WTC11 (cell line): ENCODE results near the gene CRTC3. TPM values are rescaled to one million over a fixed set of nuclear protein-coding genes. Genes with fewer than 3 reads are reported as not detected.

Experiments used
- ATAC-seq: fragments of 200-7000 bp; cut with Tn5 transposase; 2 replicates; pipeline ENCODE4 v1.10.0; 2021; ENCODE audit warnings: mild to moderate bottlenecking, moderate library complexity
- CTCF ChIA-PET: fragments of 300-600 bp; sonication (Branson Sonifier 250); formaldehyde crosslinking; loops from one replicate; lab custom pipeline; 2021; ENCODE audit warnings: antibody characterized with exemption; lab: Charles Lee
- POLR2A ChIA-PET: fragments of 350-600 bp; sonication (Branson Sonifier 250); formaldehyde crosslinking; loops from one replicate; lab custom pipeline; 2021; ENCODE audit warnings: antibody characterized with exemption; lab: Charles Lee
- DNase-seq: peaks from one replicate; pipeline ENCODE4 v3.0.0; 2021; ENCODE audit warnings: low spot score
- H3K27ac Mint-ChIP-seq: 2 replicates; pipeline ENCODE4 v1.8.0; 2021; ENCODE audit warnings: mixed read lengths
- H3K27me3 Mint-ChIP-seq: 2 replicates; pipeline ENCODE4 v1.8.0; 2021; ENCODE audit warnings: low read depth, mild to moderate bottlenecking, moderate library complexity, mixed read lengths
- H3K36me3 Mint-ChIP-seq: 2 replicates; pipeline ENCODE4 v1.8.0; 2021; ENCODE audit warnings: mixed read lengths
- H3K4me1 Mint-ChIP-seq: 2 replicates; pipeline ENCODE4 v1.8.0; 2022; ENCODE audit warnings: mixed read lengths
- H3K4me3 Mint-ChIP-seq: 2 replicates; pipeline ENCODE4 v1.8.0; 2021; ENCODE audit warnings: mild to moderate bottlenecking, moderate library complexity, mixed read lengths
- H3K9me3 Mint-ChIP-seq: 2 replicates; pipeline ENCODE4 v1.8.0; 2021; ENCODE audit warnings: mixed read lengths
- ELF4 ChIP-seq: sonication (generic); formaldehyde crosslinking; IDR thresholded peaks from 2 replicates; pipeline ENCODE4 v1.8.1; 2022; ENCODE audit warnings: low read depth, mild to moderate bottlenecking, moderate library complexity, missing genetic modification reagents
- ETV6 ChIP-seq: sonication (generic); formaldehyde crosslinking; IDR thresholded peaks from 2 replicates; pipeline ENCODE4 v1.8.1; 2022; ENCODE audit warnings: mild to moderate bottlenecking, missing genetic modification reagents
- FOXP1 ChIP-seq: sonication (generic); formaldehyde crosslinking; IDR thresholded peaks from 2 replicates; pipeline ENCODE4 v1.8.0; 2022; ENCODE audit warnings: missing genetic modification reagents, mild to moderate bottlenecking, moderate library complexity, borderline replicate concordance
- HMGXB4 ChIP-seq: sonication (generic); formaldehyde crosslinking; IDR thresholded peaks from 2 replicates; pipeline ENCODE4 v1.8.1; 2023; ENCODE audit warnings: mild to moderate bottlenecking, moderate library complexity, missing genetic modification reagents
- IRF2 ChIP-seq: sonication (generic); formaldehyde crosslinking; IDR thresholded peaks from 2 replicates; pipeline ENCODE4 v1.8.0; 2022; ENCODE audit warnings: low read depth, missing genetic modification reagents, borderline replicate concordance
- KAT7 ChIP-seq: sonication (generic); formaldehyde crosslinking; IDR thresholded peaks from 2 replicates; pipeline ENCODE4 v1.8.1; 2023; ENCODE audit warnings: missing genetic modification reagents, mild to moderate bottlenecking, borderline replicate concordance
- MYBL2 ChIP-seq: sonication (generic); formaldehyde crosslinking; IDR thresholded peaks from 2 replicates; pipeline ENCODE4 v1.8.1; 2023; ENCODE audit warnings: mild to moderate bottlenecking, moderate library complexity, missing genetic modification reagents
- NFE2L1 ChIP-seq: sonication (generic); formaldehyde crosslinking; IDR thresholded peaks from 2 replicates; pipeline ENCODE4 v1.8.1; 2023; ENCODE audit warnings: missing genetic modification reagents
- RORB ChIP-seq: fragments of 250-450 bp; sonication (Bioruptor Pico); IDR thresholded peaks from 2 replicates; pipeline ENCODE4 v1.9.0; 2021; ENCODE audit warnings: mild to moderate bottlenecking
- SMAD3 ChIP-seq: sonication (generic); formaldehyde crosslinking; IDR thresholded peaks from 2 replicates; pipeline ENCODE4 v1.8.0; 2022; ENCODE audit warnings: missing genetic modification reagents, mild to moderate bottlenecking, borderline replicate concordance
- USF2 ChIP-seq: sonication (generic); formaldehyde crosslinking; IDR thresholded peaks from 2 replicates; pipeline ENCODE4 v1.8.1; 2023; ENCODE audit warnings: mild to moderate bottlenecking, missing genetic modification reagents, moderate library complexity
- ZNF232 ChIP-seq: sonication (generic); formaldehyde crosslinking; IDR thresholded peaks from 2 replicates; pipeline ENCODE4 v1.8.0; 2022; ENCODE audit warnings: mild to moderate bottlenecking, missing genetic modification reagents
- ZNF425 ChIP-seq: fragments of 250-450 bp; sonication (Bioruptor Pico); conservative IDR thresholded peaks from 2 replicates; pipeline ENCODE4 v1.9.0; 2021; ENCODE audit warnings: mild to moderate bottlenecking
- ZNF512 ChIP-seq: sonication (generic); formaldehyde crosslinking; IDR thresholded peaks from 2 replicates; pipeline ENCODE4 v1.8.1; 2022; ENCODE audit warnings: missing genetic modification reagents, borderline replicate concordance
- ZNF532 ChIP-seq: fragments of 250-450 bp; sonication (Bioruptor Pico); IDR thresholded peaks from 2 replicates; pipeline ENCODE4 v1.9.0; 2021; ENCODE audit warnings: mild to moderate bottlenecking, borderline replicate concordance
- total RNA-seq: library from RNA; stranded (reverse); gene quantifications from 3 replicates; pipeline ENCODE4 v1.2.3, GENCODE V29; 2021

CRTC3 gene
- total RNA-seq, 1 experiment from 2014 or later, result 8.4 TPM

- no peak for TF ChIP-seq ZNF532 (CRISPR knock-in tag)
- TF ChIP-seq ETV6 (CRISPR knock-in tag), result no peak
- no peak for TF ChIP-seq USF2 (CRISPR knock-in tag)
These were observed 21.2 kb downstream of the CRTC3 start (continued) for GRCh38 chr15:90550919-90551318.

- H3K27me3 Mint-ChIP-seq, result no peaks in the 10 kb centered on the region
- DNase-seq (no peak), ATAC-seq (no peak)
- no peaks in the 10 kb centered on the region for H3K9me3 Mint-ChIP-seq
- peaks cover 3% of the 10 kb centered on the region for H3K4me1 Mint-ChIP-seq
- POLR2A ChIA-PET, result no interaction called here
- no peak overlapping the region for H3K27ac Mint-ChIP-seq
- H3K4me3 Mint-ChIP-seq, result no peak overlapping the region
- CTCF ChIA-PET, result interaction anchor here (0.7 kb wide), 1 partner anchor 51 kb away, joined by 3 read pairs; no protein-coding TSS in a partner anchor
- H3K36me3 Mint-ChIP-seq, result no peaks in the 10 kb centered on the region
- TF ChIP-seq ZNF232 (CRISPR knock-in tag) (no peak), RORB (CRISPR knock-in tag) (no peak), NFE2L1 (CRISPR knock-in tag) (no peak), IRF2 (no peak), ZNF425 (CRISPR knock-in tag) (no peak), USF2 (CRISPR knock-in tag) (no peak), MYBL2 (CRISPR knock-in tag) (no peak), HMGXB4 (CRISPR knock-in tag) (no peak), KAT7 (CRISPR knock-in tag) (no peak), SMAD3 (CRISPR knock-in tag) (no peak), ELF4 (CRISPR knock-in tag) (no peak), ZNF512 (no peak), FOXP1 (no peak), ZNF532 (CRISPR knock-in tag) (no peak)
These were observed 22.6 kb downstream of the CRTC3 start for GRCh38 chr15:90552162-90552928.
